HG02981 (cell line): ENCODE results near the gene THSD4.
"Not testable (repeated sequence)": the region's sequence is repeated elsewhere in the genome, so short reads cannot be mapped to it uniquely, and the experiment has no call there.

ENCODE experiments used
- ATAC-seq: cut with Tn5 transposase; IDR thresholded peaks from one replicate; pipeline ENCODE4 v1.9.1; 2021; ENCODE audit warnings: mild to moderate bottlenecking, moderate library complexity; ENCODE audit not compliant: unreplicated experiment

Gene THSD4

GRCh38 chr15:71367737-71368136, 252.5 kb downstream of the THSD4 start:
- not testable (repeated sequence) for ATAC-seq

- not testable (repeated sequence) for ATAC-seq
Observed at GRCh38 chr15:71372769-71373168, 257.5 kb downstream of the THSD4 start.

- ATAC-seq = no peak
Observed at GRCh38 chr15:71373917-71374316, 258.6 kb downstream of the THSD4 start.

DNA sequence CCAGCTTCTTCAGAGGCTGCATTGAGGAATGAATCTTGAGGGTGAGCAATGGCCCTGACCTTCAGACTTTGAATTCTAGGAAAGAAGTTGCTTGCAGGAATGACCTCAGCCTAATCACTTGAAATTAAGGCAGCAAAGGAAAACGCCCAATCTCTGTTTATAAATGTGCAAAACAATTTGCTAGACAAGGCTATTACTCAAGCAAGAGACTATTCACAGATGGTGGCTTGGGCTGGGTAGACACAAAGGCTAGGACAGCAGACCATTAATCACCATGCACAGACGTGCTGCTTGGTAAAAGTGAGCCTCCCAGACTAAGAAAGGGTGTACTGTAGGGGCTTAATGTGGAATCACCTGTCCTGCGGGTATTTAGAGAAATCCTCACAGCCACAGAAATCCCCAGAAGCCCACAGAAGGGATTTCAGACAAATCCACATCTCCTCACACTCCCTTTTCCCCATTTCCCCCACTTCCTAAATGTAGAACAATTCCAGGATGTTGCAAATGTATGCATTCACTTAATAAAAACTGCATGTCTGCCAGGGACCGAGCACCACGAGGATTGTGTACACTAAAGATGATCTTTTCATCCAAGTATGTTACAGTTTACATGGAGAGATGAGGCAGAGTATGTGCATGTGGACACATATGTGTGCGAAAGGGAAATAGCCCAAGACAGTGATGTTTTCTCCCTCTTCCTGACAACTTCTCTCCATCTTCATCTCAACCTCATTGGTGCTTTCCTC, 259.5 kb downstream of the THSD4 start:
- ATAC-seq = no peak

DNA sequence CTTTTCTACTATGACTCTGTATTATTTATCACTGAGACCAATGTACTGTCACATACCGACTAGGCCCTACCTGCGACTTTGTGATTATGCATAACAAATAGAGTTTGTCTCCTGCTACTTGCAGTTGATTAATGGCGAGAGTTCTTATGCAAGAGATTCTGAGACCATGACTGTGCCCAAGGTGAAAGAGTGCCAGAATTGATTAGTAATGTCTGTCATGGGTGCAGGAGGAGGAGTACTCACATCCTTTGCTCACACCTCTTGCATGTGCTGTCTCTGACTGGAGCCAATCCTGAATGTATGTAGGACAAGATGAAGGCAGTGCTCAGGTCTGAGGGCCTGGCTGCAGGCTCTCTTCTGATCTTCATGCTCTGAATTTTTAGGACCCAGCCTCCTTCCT, 260.7 kb downstream of the THSD4 start:
- no peak for ATAC-seq

DNA sequence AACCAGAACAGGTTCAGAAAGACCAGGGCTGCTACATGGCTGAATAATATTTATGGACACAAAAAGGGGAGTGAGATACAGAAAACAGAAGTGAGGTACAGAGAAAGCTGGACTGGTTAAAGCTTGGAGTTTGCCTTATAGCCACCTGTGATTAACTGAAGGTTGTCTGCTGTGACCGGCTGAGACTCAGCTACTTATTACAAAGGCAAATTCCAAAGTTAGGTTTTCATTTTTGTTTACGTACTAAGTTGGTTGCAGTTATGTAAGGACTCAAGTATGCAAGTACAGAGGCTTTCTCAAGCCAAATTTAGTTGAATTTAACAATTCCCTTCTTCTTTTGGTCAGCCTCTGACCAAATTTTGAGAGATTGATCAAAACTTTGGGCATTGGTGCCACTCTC, 264.6 kb downstream of the THSD4 start:
- ATAC-seq = no peak

DNA sequence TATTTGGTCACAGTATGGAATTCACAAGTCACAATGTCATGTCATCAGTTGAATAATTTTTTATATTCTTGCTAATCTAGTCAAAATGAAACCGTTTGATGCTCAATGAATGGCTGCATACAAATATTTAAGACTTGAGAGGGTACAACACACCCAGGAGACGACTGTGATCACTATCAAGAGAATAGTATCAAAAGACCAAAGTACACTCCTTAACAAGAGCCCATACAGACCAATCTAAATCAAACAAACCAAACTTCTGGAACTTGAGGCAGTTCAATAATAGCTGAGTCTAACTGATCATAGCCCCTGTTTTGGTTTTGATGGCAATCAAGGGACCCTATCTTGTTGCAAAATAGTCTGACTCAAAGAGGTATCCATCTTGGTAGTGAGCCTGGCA, 265.1 kb downstream of the THSD4 start:
- no peak for ATAC-seq

- no peak for ATAC-seq
Observed at GRCh38 chr15:71384501-71384900, 269.2 kb downstream of the THSD4 start.

DNA sequence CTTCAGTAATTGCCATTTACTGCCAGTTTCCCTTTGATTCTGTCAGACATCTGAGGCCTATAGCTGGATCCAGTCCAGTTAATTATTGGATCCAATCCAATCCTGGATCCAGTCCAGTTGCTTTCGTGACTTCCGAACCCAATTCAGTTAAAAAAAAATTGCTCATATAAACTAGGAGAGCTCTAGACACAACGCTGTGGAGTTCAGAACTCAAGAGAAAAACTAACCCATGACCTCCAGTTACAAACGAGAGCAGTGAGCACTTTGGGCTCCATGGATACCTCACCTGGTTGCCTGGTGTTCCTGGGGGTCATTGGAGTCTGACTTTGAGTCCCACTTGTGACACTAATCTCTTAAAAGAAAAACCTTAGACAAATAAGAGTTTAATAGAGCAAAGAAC, 269.8 kb downstream of the THSD4 start:
- no peak for ATAC-seq

- no peak for ATAC-seq
Observed at GRCh38 chr15:71385457-71385856, 270.2 kb downstream of the THSD4 start.

DNA sequence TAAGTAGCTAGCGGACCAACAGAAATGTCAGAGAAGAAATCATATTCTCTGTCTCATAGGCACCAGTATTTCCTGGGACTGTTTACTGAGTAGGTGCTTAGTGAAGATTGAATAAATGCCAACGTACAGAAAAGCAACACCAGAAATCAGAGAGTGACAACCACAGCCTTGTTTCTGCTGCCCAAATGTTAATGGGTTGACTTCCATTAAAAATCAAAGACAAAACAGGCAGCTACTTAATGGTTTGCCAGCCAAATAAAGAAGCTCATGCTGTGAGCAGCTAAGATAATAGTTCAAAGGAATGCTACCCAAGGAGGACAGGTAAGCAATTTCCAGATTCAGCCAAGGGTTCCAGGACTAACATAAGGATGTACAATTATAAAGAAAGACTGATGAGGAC, 270.7 kb downstream of the THSD4 start:
- ATAC-seq = no peak

DNA sequence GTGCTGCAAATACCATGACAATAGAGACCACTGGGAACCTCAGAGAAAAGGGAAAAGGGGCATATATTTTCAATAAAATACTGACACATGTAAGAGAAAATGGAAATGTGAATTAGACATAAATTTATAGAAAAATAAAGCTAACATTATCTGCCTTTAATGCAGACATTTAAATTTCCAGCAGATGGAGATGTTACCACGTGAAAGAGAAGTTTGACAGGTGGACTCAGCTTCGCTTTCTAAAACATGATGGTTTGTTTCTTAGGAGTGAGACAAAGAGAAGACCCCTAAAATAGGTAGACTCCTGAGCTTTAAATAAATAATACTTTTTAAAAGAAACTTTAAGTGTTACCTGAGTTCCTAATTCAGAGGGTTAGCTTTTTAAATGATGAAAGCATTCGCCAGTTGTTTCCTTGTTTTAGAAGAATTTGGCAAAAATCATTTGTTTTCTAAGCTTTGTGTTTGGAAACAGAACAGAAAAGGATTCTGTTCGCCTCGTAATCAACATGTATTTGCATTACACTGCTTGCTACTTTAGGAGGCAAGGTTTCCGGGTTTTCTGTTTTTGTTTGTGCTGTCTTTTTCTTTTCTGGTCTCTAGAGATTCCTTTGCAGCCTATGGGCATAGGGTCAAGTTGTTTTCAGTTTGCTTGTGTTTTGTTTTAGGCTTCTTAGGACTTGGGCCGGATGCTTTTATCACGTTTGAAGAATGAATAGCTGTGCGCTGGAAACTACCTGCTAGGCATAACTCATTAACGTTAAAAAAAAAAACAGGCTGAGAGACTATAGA, 271.4 kb downstream of the THSD4 start:
- no peak for ATAC-seq

DNA sequence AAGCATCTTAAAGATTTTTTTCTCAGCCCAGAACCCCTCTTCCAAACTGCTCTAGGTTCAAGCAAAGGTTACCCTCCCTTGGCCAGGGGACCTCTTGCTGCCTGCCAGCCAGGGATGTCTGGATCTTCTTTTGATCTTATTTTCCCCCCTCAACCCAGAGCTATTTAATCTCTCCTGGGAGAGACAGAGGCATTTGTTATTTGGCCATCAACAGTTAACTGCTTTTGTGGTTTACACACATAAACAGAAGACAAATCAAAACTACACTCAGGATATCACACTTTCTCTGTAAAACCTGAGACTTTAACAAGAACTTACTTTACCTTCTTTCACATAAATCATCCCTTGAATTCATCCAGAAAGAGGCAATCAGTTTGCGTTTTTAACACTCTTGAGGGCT, 272.5 kb downstream of the THSD4 start:
- ATAC-seq = no peak

DNA sequence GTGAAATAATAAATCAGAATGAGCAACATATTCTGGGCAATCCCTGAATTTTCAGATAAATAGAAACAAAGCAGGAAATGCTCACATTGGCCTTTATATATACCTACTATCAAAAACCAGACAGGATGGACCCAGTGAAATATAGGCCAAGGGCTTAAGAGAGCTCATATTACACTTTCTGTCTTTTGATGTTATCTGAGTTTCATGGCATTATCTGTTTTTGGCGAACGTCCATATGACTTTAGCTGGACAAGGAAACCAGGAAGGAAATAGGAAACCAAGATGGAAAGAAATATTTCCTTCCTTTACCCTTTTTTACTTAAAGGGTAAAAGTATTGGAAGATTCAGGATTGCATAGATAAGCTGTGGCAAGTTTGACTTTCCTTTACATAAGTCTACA, 274.8 kb downstream of the THSD4 start:
- no peak for ATAC-seq

DNA sequence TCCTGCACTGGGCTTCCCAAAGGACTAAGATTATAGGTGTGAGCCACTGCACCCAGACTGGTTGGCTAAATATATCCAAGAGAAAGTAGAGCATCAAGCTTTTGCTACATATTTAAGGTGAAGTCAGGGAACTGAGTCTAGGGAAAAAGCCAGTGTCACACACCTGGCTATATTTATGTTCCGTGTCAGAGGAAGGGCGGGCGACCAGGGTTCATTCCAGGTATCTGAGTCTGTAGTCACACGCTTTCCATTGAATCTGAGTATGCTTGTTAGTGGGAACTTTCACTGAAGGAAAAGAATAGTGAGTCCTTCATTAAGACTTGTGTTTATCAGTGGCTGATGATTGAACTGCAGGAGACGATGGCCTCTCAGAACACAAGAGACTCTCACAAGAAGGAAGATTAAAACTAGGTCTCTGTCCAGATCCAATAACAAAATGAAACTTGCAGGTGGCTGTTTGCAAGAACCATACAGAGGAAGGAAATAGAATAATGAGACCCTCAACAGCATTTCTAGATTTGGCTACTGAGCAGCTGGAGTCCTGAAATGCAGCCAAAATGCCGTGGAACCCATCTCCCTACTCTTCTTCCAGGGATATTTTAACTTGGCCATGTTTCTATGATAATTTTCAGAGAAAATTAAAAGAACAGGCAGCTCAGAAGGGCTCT, 276.3 kb downstream of the THSD4 start:
- no peak for ATAC-seq

DNA sequence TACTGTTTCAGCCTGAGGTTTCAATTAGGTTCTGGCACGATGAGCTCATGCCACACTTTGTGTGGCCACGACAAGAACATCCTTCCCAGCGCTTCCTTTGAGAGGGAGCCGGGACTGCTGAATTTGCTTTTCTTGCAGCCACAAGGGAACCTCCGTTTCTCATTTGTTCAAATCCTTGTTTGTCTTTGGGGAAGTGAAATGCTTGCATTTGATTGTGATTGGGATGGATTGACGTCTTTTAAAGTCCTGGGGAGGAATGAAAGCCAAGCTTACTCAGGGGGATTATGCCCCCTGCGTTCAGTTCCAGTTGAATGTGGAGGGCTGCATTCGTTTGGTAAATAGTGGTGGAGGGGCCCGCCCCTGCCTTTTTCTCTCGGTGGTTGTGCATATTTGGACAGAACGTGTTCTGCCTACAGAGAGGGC, 277.6 kb downstream of the THSD4 start:
- no peak for ATAC-seq

- ATAC-seq = no peak
Observed at GRCh38 chr15:71393383-71393782, 278.1 kb downstream of the THSD4 start.

GRCh38 chr15:71396536-71397125, 281.4 kb downstream of the THSD4 start:
- no peak for ATAC-seq

DNA sequence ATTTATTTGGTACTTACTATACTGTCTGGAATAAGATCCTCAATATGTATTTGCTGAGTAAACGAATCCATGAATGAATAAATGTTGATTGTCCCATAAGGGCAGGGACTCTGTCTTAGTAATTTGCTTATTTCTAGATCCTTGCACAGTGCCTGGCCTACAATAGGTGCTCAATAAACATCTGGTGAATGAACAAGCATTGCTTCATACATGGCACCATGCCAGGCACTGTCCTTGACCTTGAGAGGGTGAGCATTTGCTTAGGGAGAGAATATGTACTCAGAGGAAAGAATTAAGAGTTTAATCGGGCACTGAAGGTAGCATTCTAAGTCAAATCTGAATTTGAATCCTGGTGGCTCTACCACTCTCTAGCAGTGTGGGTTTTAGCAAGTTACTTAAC, 282.1 kb downstream of the THSD4 start:
- no peak for ATAC-seq

GRCh38 chr15:71400294-71400693, 285.0 kb downstream of the THSD4 start:
- no peak for ATAC-seq

GRCh38 chr15:71401728-71402127, 286.5 kb downstream of the THSD4 start:
- not testable (repeated sequence) for ATAC-seq
